Parathyroid adenoma (tissue), 2 donors: Measurements from ENCODE around the gene KCNA10.

Experiments used
- H2AFZ ChIP-seq: fragments of 300-600 bp; sonication (generic); one replicate; pipeline ENCODE4 v1.7.0; 2017; ENCODE audit warnings: antibody characterized with exemption, mild to moderate bottlenecking
- H3K27ac ChIP-seq: fragments of 300-600 bp; sonication (generic); one replicate; pipeline ENCODE4 v1.7.0; 2017
- H3K27me3 ChIP-seq: fragments of 300-600 bp; sonication (generic); one replicate; pipeline ENCODE4 v1.7.0; 2017; ENCODE audit warnings: low read length; ENCODE audit not compliant: control insufficient read depth, insufficient read depth
- H3K36me3 ChIP-seq: fragments of 300-600 bp; sonication (generic); one replicate; pipeline ENCODE4 v1.7.0; 2017; ENCODE audit warnings: low read length; ENCODE audit not compliant: control insufficient read depth, insufficient read depth
- H3K4me1 ChIP-seq: fragments of 300-600 bp; sonication (generic); one replicate; pipeline ENCODE4 v1.7.0; 2017; ENCODE audit warnings: control low read depth
- H3K4me2 ChIP-seq: fragments of 300-600 bp; sonication (generic); one replicate; pipeline ENCODE4 v1.7.0; 2017; ENCODE audit warnings: low read length
- H3K4me3 ChIP-seq: fragments of 300-600 bp; sonication (generic); one replicate; pipeline ENCODE4 v1.7.0; 2017; ENCODE audit warnings: low read depth, low read length
- H3K79me2 ChIP-seq: fragments of 300-600 bp; sonication (generic); one replicate; pipeline ENCODE4 v1.7.0; 2017; ENCODE audit warnings: control low read depth
- H3K9ac ChIP-seq: fragments of 300-600 bp; sonication (generic); one replicate; pipeline ENCODE4 v1.7.0; 2017; ENCODE audit warnings: mild to moderate bottlenecking
- H3K9me3 ChIP-seq: fragments of 300-600 bp; sonication (generic); one replicate; pipeline ENCODE4 v1.7.0; 2017; ENCODE audit warnings: low read length; ENCODE audit not compliant: control insufficient read depth
- TF ChIP-seq, protein P1 (sequence below): fragments of 300-600 bp; sonication (generic); IDR thresholded peaks from one replicate; pipeline ENCODE4 v1.7.0; 2017; ENCODE audit warnings: antibody characterized with exemption, mild to moderate bottlenecking
- donor health status: primary hyperparathyroidism.

The KCNA10 gene

GRCh38 chr1:110522560-110522959 is 3.6 kb upstream of the KCNA10 start:
- H3K36me3 ChIP-seq, result no peaks in the 10 kb centered on the region
- no peak overlapping the region for H3K9ac ChIP-seq
- H2AFZ ChIP-seq, result no peak overlapping the region
- H3K9me3 ChIP-seq, result no peaks in the 10 kb centered on the region
- H3K27me3 ChIP-seq, result no peaks in the 10 kb centered on the region
- no peak overlapping the region for H3K4me3 ChIP-seq
- no peaks in the 10 kb centered on the region for H3K4me1 ChIP-seq
- H3K4me2 ChIP-seq, result no peak overlapping the region
- TF ChIP-seq, protein P1, sequence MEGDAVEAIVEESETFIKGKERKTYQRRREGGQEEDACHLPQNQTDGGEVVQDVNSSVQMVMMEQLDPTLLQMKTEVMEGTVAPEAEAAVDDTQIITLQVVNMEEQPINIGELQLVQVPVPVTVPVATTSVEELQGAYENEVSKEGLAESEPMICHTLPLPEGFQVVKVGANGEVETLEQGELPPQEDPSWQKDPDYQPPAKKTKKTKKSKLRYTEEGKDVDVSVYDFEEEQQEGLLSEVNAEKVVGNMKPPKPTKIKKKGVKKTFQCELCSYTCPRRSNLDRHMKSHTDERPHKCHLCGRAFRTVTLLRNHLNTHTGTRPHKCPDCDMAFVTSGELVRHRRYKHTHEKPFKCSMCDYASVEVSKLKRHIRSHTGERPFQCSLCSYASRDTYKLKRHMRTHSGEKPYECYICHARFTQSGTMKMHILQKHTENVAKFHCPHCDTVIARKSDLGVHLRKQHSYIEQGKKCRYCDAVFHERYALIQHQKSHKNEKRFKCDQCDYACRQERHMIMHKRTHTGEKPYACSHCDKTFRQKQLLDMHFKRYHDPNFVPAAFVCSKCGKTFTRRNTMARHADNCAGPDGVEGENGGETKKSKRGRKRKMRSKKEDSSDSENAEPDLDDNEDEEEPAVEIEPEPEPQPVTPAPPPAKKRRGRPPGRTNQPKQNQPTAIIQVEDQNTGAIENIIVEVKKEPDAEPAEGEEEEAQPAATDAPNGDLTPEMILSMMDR, result no peak
- no peak overlapping the region for H3K27ac ChIP-seq
- H3K79me2 ChIP-seq, result no peaks in the 10 kb centered on the region

GRCh38 chr1:110520827-110521226 is 1.9 kb upstream of the KCNA10 start:
- Histone ChIP-seq H3K4me3 (no peak overlapping the region), H3K79me2 (no peaks in the 10 kb centered on the region), H3K36me3 (no peaks in the 10 kb centered on the region), H3K9me3 (no peaks in the 10 kb centered on the region), H2AFZ (no peak overlapping the region), H3K4me1 (no peaks in the 10 kb centered on the region), H3K9ac (no peak overlapping the region), H3K4me2 (no peak overlapping the region), H3K27ac (no peak overlapping the region), H3K27me3 (no peaks in the 10 kb centered on the region)
- TF ChIP-seq, protein P1, result no peak

- Histone ChIP-seq H3K9me3 (no peaks in the 10 kb centered on the region), H3K9ac (no peak overlapping the region), H3K4me1 (no peaks in the 10 kb centered on the region), H3K27ac (no peak overlapping the region), H2AFZ (no peak overlapping the region), H3K79me2 (no peaks in the 10 kb centered on the region), H3K4me3 (no peak overlapping the region), H3K27me3 (no peaks in the 10 kb centered on the region), H3K36me3 (no peaks in the 10 kb centered on the region), H3K4me2 (no peak overlapping the region)
- TF ChIP-seq, protein P1, result no peak
These were observed 3.1 kb downstream of the KCNA10 start for GRCh38 chr1:110515891-110516290.

DNA sequence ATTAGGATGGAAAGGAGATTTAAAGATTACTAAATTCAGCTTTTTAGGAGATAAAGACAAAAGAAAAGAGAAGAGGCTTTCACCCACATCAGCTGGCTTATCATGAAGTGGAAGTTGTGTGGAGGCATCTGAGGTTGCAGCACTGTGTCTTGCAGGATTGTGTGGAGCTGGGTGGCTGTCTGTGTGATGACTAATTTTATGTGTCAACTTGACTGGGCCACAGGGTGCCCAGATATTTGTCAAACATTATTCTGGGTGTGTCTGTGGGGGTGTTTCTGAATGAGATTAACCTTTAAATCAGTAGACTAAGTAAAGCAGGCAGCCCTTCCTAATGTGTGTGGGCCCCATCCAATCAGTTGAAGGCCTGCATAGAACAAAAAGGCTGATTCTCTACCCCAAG is 3.9 kb downstream of the KCNA10 start:
- no peaks in the 10 kb centered on the region for H3K4me1 ChIP-seq
- no peaks in the 10 kb centered on the region for H3K79me2 ChIP-seq
- no peak overlapping the region for H3K9ac ChIP-seq
- TF ChIP-seq, protein P1, result no peak
- no peak overlapping the region for H3K4me3 ChIP-seq
- no peaks in the 10 kb centered on the region for H3K36me3 ChIP-seq
- H3K4me2 ChIP-seq, result no peak overlapping the region
- no peak overlapping the region for H3K27ac ChIP-seq
- H2AFZ ChIP-seq, result no peak overlapping the region
- no peaks in the 10 kb centered on the region for H3K27me3 ChIP-seq
- no peaks in the 10 kb centered on the region for H3K9me3 ChIP-seq

DNA sequence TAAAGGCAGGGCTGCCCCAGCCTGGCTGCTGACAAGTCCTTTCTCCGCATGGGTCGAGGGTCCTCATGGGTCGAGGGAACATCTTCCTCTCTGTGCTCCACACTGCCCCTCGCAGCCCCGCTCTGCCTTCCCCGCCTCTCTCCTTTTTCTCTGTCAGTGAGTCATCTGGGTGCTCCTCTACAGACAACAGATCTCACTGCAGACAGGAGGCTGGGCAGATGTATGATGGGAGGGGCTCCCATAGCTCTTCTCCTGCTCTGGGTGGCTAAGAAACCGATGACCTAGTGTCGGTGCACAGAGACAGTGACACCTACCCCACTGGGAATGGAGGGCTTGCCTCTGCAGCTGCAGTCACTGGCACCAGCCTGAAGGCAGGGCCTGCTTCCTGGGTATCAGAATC is 5.5 kb downstream of the KCNA10 start:
- H3K4me2 ChIP-seq, result no peak overlapping the region
- no peak overlapping the region for H2AFZ ChIP-seq
- no peaks in the 10 kb centered on the region for H3K27me3 ChIP-seq
- H3K4me1 ChIP-seq, result no peaks in the 10 kb centered on the region
- no peak overlapping the region for H3K4me3 ChIP-seq
- H3K36me3 ChIP-seq, result no peaks in the 10 kb centered on the region
- no peaks in the 10 kb centered on the region for H3K79me2 ChIP-seq
- no peak overlapping the region for H3K27ac ChIP-seq
- TF ChIP-seq, protein P1, result no peak
- H3K9me3 ChIP-seq, result no peaks in the 10 kb centered on the region
- H3K9ac ChIP-seq, result no peak overlapping the region
